Measurements from ENCODE around the gene HECTD1. TPM values are rescaled to one million over a fixed set of nuclear protein-coding genes. Genes with fewer than 3 reads are reported as not detected.
"Not testable (repeated sequence)": the region's sequence is repeated elsewhere in the genome, so short reads cannot be mapped to it uniquely, and the experiment has no call there.

Gene HECTD1
- total RNA-seq, 1 experiment from 2014 or later = 123 TPM

DNA sequence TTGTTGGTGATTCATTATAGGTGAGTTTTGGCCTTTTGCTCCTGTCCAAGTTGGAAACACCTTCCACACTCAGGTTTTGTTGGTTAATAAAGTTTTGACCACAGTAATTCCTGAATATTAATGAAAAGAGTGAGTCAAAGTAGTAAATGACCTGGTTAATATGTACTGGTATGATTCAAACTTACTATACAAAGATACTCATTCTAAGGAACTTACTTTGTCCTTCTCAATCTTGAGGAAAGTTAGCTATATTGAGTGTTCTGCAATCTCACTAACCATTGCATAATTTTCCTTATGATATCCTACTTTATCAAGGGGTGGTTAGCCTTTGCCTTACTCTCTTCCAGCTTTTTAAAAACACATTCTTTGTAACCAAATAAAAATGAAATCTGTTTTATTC lies 20.9 kb upstream of the HECTD1 start:
- no peak for DNase-seq (ENCODE audit: low read depth)

DNA sequence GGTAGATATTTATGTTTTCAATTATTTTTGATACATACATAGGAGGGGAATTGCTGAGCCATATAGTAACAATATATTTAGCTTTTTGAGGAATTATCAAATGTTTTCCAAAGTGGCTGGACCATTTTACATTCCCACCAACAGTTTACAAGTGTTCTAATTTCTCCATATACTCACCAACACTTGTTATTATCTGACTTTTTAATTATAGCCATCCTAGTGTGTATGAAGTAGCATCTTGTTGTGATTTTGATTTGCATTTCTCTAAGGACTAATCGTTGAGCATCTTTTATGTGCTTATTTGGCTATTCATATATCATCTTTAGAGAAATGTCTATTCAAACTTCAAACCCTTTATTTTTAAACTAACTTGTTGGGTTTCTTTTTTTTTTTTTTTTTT lies 17.2 kb upstream of the HECTD1 start:
- DNase-seq (ENCODE audit: low read depth) = no peak

DNA sequence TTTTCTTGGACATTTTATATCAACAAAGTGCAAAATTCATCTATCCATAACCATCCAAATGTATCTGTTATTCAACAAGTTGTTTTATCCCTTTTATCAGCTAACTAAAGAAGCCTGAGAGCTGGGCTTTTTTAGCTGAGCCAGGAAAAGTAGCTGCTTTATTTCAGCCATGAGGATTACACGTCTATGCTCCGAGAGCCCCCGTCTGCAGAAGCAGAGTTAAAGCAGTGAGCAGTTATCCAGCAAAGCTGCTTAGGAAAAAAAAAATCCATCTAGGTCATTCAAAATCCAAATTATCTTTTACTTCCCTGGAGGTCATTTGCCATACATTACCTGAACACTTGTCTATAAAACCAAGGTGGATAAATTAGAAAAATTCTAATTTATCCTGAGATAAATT lies 15.7 kb upstream of the HECTD1 start:
- DNase-seq (ENCODE audit: low read depth) = no peak

DNA sequence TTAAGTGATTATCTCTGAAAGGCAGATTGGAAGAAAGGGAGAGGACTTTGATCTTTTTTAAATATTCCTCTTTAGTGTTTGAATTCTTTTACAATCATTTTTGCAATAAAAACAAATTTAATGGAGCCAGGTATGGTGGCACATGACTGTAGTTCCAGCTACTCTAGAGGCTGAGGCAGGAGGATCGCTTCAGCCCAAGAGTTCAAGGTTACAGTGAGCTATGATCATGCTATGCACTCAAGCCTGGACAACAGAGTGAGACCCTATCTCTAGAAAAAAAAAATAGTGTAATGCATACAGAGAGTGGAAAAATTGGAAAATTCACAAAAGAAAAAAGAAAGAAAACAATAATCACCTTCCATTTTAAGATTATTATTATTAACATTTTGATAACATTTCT lies 15.2 kb upstream of the HECTD1 start:
- no peak for DNase-seq (ENCODE audit: low read depth)

DNA sequence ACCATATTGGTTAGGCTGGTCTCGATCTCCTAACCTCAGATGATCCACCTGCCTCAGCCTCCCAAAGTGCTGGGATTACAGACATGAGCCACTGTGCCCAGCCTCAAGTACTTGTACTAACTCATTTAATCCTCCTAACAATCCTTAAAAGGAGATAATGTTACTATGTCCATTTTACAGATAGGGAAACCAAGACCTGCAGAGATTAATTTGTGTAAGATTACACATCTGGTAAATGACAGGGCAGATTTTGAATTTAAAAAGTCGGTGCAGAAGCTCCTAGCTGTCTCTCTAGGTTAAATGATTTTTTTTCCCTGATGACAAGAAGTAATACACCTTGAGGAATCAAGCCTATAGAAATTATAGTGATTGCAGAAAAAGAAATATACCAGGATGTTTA lies 13.7 kb upstream of the HECTD1 start:
- no peak for DNase-seq (ENCODE audit: low read depth)

DNA sequence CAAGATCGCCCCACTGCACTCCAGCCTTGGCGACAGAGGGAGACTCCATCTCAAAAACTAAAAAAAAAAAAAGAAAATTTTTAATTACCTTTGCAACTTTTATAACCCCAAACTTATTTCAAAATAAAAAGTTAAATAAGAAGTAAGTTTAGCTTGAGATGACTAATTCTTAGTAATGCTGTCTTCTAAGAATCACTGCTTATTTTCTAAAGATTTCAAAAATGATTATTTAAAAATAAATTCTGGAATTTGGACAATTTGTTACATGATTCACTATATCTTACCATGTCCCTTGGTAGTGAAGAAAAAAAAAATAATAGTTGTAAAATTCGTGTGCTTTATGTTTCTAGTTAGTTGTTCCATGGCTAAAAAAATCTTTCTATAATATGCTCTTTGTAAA lies 11.6 kb upstream of the HECTD1 start:
- DNase-seq (ENCODE audit: low read depth) = no peak

DNA sequence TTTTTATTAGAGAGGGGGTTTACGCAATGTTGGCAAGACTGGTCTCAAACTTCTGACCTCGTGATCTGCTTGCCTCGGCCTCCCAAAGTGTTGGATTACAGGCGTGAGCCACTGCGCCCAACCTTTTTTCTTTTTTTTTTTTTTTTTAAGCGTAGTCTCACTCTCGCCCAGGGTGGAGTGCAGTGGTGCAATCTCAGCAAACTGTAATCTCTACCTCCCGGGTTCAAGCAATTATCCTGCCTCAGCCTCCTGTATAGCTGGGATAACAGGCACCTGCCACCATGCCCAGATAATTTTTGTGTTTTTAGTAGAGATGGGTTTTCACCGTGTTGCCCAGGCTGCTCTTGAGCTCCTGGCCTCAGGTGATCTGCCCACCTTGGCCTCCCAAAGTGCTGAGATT lies 8.8 kb upstream of the HECTD1 start:
- DNase-seq (ENCODE audit: low read depth) = no peak

DNA sequence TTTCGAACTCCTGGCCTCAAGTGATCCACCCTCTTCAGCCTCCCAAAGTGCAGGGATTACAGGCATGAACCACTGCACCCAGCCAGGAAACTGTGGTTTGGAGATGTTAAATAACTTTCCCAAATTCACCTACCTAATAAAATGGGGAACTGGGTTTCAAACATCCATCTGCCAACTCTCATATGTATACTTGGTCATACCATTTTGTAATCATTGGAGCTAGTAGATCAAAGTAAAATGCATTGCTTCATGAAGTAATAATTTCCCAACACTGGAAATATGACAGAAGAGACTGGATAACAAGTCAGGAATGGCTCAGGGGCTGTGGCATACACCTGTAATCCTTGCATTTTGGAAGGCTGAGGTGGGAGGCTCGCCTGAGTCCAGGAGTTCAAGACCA lies 5.3 kb upstream of the HECTD1 start:
- DNase-seq (ENCODE audit: low read depth) = no peak

DNA sequence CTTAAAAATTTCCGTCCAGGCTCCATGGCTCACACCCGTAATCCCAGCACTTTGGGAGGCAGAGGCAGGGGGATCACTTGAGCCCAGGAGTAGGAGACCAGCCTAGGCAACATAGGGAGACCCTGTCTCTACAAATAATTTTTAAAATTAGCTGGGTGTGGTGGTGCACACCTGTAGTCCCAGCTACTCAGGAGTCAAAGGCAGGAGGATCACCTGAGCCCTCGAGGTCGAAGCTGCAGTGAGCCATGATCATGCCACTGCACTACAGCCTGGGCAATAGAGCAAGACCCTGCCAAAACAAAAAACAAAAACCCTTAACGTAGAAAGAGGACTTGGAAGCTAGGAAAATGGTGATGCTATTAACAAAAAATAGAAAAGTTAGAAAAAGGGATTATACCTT lies 2.0 kb upstream of the HECTD1 start:
- DNase-seq (ENCODE audit: low read depth) = no peak

DNA sequence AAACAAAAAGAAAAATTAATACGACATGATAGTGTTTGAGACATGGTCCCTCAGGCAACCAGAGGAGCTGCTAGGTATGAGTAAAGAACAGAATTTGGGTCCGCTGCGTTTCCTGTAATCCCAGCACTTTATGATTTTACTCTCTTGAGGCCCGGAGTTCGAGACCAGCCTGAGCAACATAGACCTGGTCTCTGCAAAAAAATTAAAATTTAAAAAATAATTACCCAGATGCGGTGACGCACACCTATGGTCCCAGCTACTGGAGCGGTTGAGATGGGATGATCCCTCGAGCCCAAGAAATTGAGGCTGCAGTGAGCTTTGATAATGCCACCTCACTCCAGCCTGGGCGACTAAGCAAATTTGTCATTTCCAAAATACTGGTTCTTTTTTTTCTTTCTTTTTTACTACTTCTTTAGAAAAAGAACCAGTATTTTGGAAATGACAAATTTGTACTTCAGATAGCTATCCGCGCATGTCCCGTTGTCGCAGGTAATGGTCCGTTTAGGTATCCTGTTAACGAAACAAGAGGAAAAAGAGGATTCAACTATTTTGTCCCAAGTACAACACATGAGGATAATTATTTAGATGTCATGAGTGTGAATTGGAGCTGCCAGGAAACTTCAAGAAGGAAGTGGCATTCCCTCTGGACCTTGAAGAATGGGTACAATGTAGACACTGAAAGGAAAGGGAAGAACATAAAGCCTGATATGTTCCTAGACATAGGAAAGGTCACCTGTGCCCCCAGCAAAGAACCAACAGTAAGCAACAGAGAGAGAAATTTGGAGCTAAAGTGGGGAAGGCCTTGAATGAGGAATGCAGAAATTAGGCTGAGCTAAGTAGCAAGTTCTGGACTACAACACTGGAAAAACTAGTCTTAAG lies 1.2 kb upstream of the HECTD1 start:
- DNase-seq (ENCODE audit: low read depth) = no peak

DNA sequence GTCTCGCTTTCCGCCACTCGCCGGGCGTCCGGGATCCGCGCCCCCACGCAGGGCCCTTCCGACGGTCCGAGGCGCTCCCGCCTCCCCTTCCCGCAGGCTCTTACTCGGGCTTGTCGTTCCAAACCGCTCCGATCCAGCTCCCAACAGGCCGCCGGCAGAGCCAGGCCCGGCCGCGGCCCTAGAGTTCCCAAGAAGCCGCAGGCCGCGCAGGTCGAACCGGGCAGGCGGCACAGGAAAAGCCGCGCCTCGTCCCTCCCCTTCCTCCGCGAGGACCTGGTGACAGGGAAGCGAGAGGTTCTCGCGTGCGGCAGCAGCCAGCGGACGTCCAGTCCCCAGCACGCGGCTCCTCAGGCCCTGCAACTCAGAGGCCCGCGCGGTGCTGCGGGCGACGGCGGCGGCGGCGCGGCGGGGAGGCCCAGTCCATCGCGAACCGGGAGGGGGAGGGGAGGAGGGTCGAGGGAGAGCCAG lies 272 bp downstream of the HECTD1 start:
- no peak for DNase-seq (ENCODE audit: low read depth)

DNA sequence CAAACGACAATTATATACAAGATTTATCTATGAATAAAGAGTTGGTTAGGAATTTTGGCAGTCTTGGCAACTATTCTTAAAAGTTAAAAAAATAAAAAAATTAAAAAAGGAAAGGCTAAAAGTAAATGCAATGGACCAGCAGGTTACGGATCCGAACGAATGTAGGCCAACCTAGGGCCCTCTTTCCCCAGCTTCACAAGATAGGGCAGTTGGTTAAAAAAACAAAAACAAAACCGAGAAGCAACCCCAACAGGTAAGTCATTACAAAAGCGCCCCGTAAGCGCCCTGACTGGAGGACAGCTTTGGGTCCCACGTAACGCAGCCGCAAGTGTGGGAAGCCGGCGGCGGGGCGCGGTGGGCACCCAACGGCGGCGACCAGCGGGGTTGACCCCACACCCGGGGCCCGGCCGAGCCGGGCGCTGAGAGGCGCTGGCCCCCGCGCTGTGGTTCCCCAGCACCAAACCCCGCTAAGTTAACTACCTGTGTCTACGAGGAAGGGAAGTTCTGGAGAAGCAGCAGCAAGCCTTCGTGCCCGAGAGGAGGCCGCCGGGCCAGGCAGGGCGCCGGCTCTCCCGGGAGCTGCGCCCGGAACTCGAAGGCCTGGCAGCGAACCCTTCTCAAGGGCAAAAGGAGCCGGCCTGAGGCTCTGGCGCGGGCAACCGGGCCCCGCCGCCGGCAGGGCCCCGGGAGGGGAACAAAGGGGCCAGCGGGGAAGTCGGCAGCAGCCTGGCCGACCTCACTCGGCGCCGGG lies 882 bp downstream of the HECTD1 start:
- DNase-seq (ENCODE audit: low read depth) = no peak

DNA sequence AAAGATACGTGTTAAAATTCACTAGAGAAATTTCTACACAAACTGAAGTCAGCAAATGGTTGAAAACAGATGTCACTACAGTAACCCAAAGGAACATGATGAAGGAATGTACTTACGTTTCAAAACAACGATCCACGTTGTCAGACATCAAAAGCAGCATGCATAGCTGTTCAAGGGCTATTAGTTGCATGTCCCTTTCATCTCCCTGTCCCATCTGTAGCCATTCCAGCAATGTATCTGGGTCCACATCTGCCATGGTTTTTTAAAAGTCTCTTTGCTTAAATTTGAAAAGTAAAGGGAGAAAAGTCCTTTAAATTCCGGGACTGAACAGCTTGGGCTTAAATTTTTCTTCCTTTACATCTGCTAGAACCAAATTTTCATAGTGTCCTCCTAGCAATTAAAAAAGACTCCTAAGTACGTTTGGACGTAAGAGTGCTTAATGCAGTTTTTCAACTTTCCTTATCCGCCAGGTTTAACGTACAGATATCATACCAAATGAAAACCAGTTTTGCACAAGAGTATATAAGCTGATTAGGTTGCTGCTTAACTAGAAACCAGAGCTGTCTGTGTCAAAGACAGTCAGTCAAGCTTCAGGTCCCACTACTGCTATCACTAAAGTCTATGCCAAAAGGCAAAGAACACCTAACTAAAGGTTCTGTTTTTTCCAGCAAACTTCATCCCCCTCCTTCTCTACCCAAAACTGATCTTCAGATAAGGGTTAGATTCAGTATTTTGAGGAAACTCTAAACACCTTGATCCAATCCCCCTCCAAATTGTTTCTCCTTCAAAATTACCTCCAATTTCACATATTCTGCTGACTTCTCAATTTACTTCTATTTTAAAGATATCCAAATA lies 1.7 kb downstream of the HECTD1 start:
- DNase-seq (ENCODE audit: low read depth) = peak; percentile 67

DNA sequence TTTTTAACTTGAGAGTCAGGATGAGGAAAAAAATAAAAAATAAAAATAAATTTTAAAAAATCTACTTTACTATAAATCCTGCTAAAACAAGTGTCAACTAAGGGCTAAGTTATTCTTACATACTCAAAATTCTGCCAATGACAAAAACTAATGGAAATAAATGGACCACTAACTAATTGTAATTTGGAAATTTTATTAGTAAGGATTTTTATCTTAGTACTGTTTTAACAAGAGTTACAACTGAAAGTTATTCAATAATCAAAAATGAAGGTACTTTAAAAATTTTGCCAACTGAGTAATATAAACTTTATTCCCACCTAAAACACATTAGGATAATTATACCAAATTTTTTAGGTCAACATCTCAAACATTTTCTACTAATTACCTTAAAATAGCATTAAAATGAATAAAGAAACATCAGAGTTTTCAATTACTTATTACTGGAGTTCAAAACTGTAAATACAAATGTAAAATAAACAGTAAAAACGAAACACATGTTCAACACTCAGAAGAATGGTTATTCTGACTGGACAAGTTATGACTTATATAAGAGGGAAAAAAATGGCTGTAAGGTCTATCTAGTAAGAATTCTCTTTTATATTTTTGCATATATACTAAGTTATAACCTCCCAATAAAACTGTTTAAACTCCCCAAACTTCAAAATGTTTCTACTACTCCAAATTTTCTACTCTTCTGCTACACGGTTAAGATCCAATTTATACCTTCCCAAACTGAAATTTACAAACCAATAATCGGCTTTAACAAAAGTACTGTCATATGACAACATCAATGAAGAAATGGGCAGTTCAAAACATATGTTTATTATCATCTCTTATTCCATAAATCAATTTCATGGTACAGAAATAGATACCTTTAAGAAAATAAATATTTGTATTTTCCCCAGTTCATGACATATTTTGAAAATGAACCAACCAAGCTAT lies 2.7 kb downstream of the HECTD1 start:
- DNase-seq (ENCODE audit: low read depth) = no peak

DNA sequence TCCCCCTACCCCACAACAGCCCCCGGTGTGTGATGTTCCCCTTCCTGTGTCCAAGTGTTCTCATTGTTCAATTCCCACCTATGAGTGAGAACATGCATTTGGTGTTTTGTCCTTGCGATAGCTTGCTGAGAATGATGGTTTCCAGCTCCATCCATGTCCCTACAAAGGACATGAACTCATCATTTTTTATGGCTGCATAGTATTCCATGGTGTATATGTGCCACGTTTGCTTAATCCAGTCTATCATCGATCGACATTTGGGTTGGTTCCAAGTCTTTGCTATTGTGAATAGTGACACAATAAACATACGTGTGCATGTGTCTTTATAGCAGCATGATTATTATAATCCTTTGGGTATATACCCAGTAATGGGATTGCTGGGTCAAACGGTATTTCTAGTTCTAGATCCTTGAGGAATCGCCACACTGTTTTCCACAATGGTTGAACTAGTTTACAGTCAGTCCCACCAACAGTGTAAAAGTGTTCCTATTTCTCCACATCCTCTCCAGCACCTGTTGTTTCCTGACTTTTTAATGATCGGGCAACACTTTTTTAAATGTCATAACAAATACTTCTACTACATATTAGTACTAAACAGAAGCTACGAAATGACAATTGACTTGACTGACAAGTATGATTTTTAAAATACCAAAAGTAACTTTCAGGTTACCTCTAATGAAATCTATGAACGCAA lies 3.5 kb downstream of the HECTD1 start:
- not testable (repeated sequence) for DNase-seq (ENCODE audit: low read depth)

DNA sequence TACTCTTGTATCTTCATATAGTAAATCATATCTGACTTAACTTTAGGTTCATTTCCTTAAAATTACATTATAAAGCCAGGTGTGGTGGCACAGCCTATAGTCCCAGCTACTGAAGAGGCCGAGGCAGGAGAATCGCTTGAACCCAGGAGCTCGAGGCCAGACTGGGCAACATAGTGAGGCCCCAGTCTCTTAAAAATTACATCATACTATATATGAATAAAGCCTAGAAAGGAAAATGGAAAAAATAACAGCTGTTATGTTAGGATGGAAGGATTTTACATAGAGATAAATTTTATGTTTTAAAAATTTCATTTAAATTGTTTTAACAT lies 4.2 kb downstream of the HECTD1 start:
- no peak for DNase-seq (ENCODE audit: low read depth)

DNA sequence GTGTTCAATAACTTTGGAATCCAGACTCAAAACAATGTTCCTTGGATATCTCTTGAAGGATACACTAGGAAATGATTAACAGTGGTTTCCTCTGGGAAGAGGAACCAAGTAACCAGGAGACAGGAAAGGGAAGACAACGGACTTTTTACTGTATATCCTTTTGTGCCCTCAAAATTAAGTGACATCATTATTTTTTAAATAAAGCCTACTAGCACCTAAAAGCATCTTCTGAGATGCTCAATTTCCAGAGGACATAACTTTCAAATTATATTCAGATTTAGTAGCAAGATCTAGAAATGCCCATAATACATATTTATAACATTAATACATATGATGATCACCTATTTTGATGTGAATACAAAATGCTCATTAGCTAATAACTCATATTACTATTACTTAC lies 6.5 kb downstream of the HECTD1 start:
- no peak for DNase-seq (ENCODE audit: low read depth)

DNA sequence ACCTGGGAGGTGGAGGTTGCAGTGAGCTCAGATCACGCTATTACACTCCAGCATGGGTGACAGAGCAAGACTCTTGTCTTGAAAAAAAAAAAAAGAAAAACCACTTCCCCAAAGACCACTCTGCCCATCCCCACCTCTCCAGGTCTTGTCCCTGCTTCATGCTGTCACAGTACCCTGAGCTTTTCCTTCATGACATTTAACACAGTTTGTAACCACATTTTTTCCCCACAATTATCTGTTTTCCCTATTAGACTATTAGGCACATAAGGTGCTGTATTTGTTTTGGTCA lies 6.9 kb downstream of the HECTD1 start:
- DNase-seq (ENCODE audit: low read depth) = no peak

DNA sequence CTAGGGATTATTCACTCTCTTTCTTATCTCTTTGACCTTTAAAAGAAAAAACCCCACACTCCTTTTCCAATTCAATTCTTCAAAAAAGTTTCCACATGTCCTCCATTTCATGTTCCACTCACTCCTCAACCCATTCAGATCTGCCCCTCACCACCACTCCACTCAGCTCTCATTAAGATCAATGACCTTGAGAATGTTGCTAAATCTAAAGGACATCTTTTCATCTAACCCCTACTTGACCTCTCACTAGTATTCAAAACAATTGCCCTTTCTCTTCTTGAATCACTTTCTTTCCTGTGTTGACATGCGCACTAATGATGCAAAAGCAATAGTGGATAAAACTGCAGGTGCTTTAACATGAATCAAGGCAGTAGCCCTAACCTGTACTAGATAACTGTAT lies 9.9 kb downstream of the HECTD1 start:
- DNase-seq (ENCODE audit: low read depth) = no peak

DNA sequence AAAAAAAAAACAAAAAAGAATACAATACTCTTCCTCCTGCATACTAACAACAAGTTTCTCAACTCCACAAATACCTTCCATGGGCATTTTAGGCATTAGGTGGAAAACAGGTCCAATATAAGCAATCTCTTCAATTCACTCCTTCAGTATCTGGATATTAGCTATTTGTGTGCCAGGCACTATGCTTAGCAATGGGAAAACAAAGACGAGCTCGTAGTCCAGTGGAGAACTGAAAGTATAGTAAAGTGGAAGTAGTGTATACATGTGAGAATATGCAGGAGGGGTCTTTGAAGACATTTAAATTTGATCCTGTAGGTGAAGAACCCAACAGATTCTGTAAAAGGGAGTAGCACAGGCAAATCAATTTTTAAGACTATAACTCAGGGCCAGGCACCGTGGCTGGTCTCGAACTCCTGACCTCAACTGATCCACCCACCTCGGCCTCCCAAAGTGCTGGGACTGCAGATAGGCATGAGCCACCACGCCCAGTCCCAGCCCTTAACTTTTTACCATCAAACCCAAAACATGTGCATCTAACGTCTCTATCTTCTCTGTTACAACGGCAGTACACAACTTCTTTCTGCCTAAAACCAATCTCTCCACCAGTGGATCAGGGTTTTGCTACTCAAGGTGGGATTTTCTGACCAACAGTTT lies 10.6 kb downstream of the HECTD1 start:
- no peak for DNase-seq (ENCODE audit: low read depth)
